Activated CD4-positive, alpha-beta T cell treated with anti-CD3 and anti-CD28 coated beads for 36 hours (primary cell): Measurements from ENCODE around the gene PSTK. TPM values are rescaled to one million over a fixed set of nuclear protein-coding genes. Genes with fewer than 3 reads are reported as not detected.

Source experiments
- total RNA-seq, 2 experiments: library from RNA; stranded (reverse); gene quantifications; one replicate each; pipeline ENCODE4 v1.2.3, GENCODE V29; 2021

PSTK gene
- total RNA-seq, 2 experiments from 2014 or later: 2.8 to 2.9 TPM

Other genes with a start within 250 kb of the PSTK start
- 1 to 10 TPM; 1.6 to 1.7 TPM for gene CUZD1, start 134.5 kb upstream of the PSTK start, total RNA-seq
- 1 to 10 TPM; 7.0 to 9.5 TPM for gene FAM24B, start 100.8 kb upstream of the PSTK start, total RNA-seq
- gene FAM24A, start 69.8 kb upstream of the PSTK start, total RNA-seq: not detected
- gene C10orf88, start 26.2 kb upstream of the PSTK start, total RNA-seq: 1 to 10 TPM; 8.6 to 9.0 TPM
- gene IKZF5, start 28.4 kb downstream of the PSTK start, total RNA-seq: 10 to 100 TPM in 1 of 2 experiments, 1 to 10 TPM in 1; 9.4 to 14.1 TPM
- 10 to 100 TPM; 24.0 to 25.5 TPM for gene ACADSB, start 28.6 kb downstream of the PSTK start, total RNA-seq
- not detected for gene HMX3, start 155.6 kb downstream of the PSTK start, total RNA-seq
- gene HMX2, start 167.7 kb downstream of the PSTK start, total RNA-seq: under 1 TPM; 0.18 to 0.28 TPM
- gene BUB3, start 174.0 kb downstream of the PSTK start, total RNA-seq: 100 to 1,000 TPM; 230 to 242 TPM